ENCODE measurements around the gene CEP83.

- TF ChIP-seq POLR2AphosphoS5 (IDR thresholded peaks at IDR 0.05) (no peak), CTCF (IDR thresholded peaks at IDR 0.05) (no peak), POLR2A (IDR thresholded peaks at IDR 0.05) (no peak)
Observed at GRCh38 chr12:94282675-94283074, 177.0 kb downstream of the CEP83 start.
